NCI-H2196 treated with DMSO at 0.1 percent for 48 hours (cell line): ENCODE measurements around the gene MGAT4C.

Source experiments
- DNase-seq: peaks from one replicate; lab custom pipeline; 2025; ENCODE audit not compliant: unreplicated experiment; lab: John Stamatoyannopoulos, UW

The MGAT4C gene

GRCh38 chr12:86230516-86231146, 25.6 kb downstream of the MGAT4C start:
- no peak for DNase-seq

GRCh38 chr12:86229772-86230171, 26.4 kb downstream of the MGAT4C start:
- no peak for DNase-seq

- DNase-seq: no peak
These were observed 27.5 kb downstream of the MGAT4C start for GRCh38 chr12:86228656-86229055.

- no peak for DNase-seq
These were observed 29.7 kb downstream of the MGAT4C start for GRCh38 chr12:86226481-86226880.

- DNase-seq: no peak
These were observed 39.6 kb downstream of the MGAT4C start for GRCh38 chr12:86216591-86216990.

- no peak for DNase-seq
These were observed 43.2 kb downstream of the MGAT4C start for GRCh38 chr12:86213012-86213411.

GRCh38 chr12:86198696-86199444, 57.3 kb downstream of the MGAT4C start:
- DNase-seq: no peak

GRCh38 chr12:86196465-86196864, 59.7 kb downstream of the MGAT4C start:
- DNase-seq: no peak

GRCh38 chr12:86194721-86195120, 61.5 kb downstream of the MGAT4C start:
- no peak for DNase-seq

- no peak for DNase-seq
These were observed 62.3 kb downstream of the MGAT4C start for GRCh38 chr12:86193931-86194330.

GRCh38 chr12:86188226-86188625, 68.0 kb downstream of the MGAT4C start:
- DNase-seq: no peak

GRCh38 chr12:86186449-86186848, 69.7 kb downstream of the MGAT4C start:
- no peak for DNase-seq

- DNase-seq: no peak
These were observed 76.3 kb downstream of the MGAT4C start for GRCh38 chr12:86179855-86180254.

- no peak for DNase-seq
These were observed 82.0 kb downstream of the MGAT4C start for GRCh38 chr12:86174188-86174587.

GRCh38 chr12:86172913-86173443, 83.2 kb downstream of the MGAT4C start:
- no peak for DNase-seq

GRCh38 chr12:86170051-86170450, 86.1 kb downstream of the MGAT4C start:
- no peak for DNase-seq

GRCh38 chr12:86158956-86159355, 97.2 kb downstream of the MGAT4C start:
- no peak for DNase-seq

GRCh38 chr12:86154620-86155019, 101.6 kb downstream of the MGAT4C start:
- DNase-seq: no peak

- no peak for DNase-seq
These were observed 107.6 kb downstream of the MGAT4C start for GRCh38 chr12:86148612-86149011.

- DNase-seq: no peak
These were observed 108.1 kb downstream of the MGAT4C start for GRCh38 chr12:86148071-86148470.

GRCh38 chr12:86145156-86145555, 111.0 kb downstream of the MGAT4C start:
- no peak for DNase-seq

GRCh38 chr12:86143162-86143561, 113.0 kb downstream of the MGAT4C start:
- no peak for DNase-seq
